Tibial nerve (tissue), 4 donors: ENCODE results near the gene CGREF1. TPM values are rescaled to one million over a fixed set of nuclear protein-coding genes. Genes with fewer than 3 reads are reported as not detected.

ENCODE experiments used
- DNase-seq, 2 donors: peaks; one replicate each; pipeline ENCODE4 v3.0.0-alpha.2; 2019; ENCODE audit warnings: low spot score in 2 of 2
- H3K27ac ChIP-seq, 4 donors: fragments of 200-600 bp; sonication (generic) in 3 of 4; one replicate each; pipeline ENCODE4 v1.5.1; 2017 to 2019; ENCODE audit warnings: mild to moderate bottlenecking in 1 of 4
- H3K27me3 ChIP-seq, 2 donors: fragments of 200-600 bp; sonication (generic) in 1 of 2; one replicate each; pipeline versions ENCODE4 v1.5.1 to v1.6.0; 2017 to 2019
- H3K36me3 ChIP-seq, 3 donors: fragments of 200-600 bp; sonication (generic); one replicate each; pipeline ENCODE4 v1.5.1; 2018 to 2019
- H3K4me1 ChIP-seq, 4 donors: fragments of 200-600 bp; sonication (generic) in 3 of 4; one replicate each; pipeline ENCODE4 v1.5.1; 2017 to 2019
- H3K4me3 ChIP-seq, 4 donors: fragments of 200-600 bp; sonication (generic) in 3 of 4; one replicate each; pipeline ENCODE4 v1.5.1; 2017 to 2019; ENCODE audit warnings: mild to moderate bottlenecking in 1 of 4, moderate library complexity in 1 of 4
- H3K9me3 ChIP-seq, 4 donors: fragments of 200-600 bp; sonication (generic) in 3 of 4; one replicate each; pipeline ENCODE4 v1.5.1; 2017 to 2019
- CTCF ChIP-seq, 5 experiments: fragments of 200-600 bp in 3 of 5; fragments of 450-650 bp in 2 of 5; sonication (generic) in 3 of 5; IDR thresholded peaks; one replicate each; pipeline ENCODE4 v1.5.1; 2016 to 2019; ENCODE audit warnings: antibody characterized with exemption in 5 of 5, mild to moderate bottlenecking in 3 of 5, moderate library complexity in 2 of 5
- EP300 ChIP-seq, 2 donors: sonication (generic); formaldehyde crosslinking; IDR thresholded peaks; one replicate each; pipeline ENCODE4 v1.6.1; 2017; ENCODE audit warnings: antibody characterized with exemption in 2 of 2, mild to moderate bottlenecking in 1 of 2
- POLR2A ChIP-seq, 2 donors: fragments of 450-650 bp; IDR thresholded peaks; one replicate each; pipeline ENCODE4 v1.6.1; 2017; ENCODE audit warnings: antibody characterized with exemption in 2 of 2, mild to moderate bottlenecking in 2 of 2, moderate library complexity in 2 of 2
- WGBS, 2 donors: methylation state at CpG; one replicate each; pipeline ENCODE4 v1.1.5; 2018; 5-methylcytosine and 5-hydroxymethylcytosine counted together
- total RNA-seq, 4 donors: library from RNA; depleted of rRNA; stranded (reverse); fragments of >200 nt; gene quantifications; one replicate each; pipeline ENCODE4 v1.1.0, GENCODE V29; 2016

CGREF1 gene
- total RNA-seq, 4 donors from 2014 or later: 2.8 to 15.9 (median 8.4) TPM

GRCh38 chr2:27133905-27134780 lies 15.2 kb upstream of the CGREF1 start, which contains the start of gene PREB:
Gene PREB, minus strand, starts transcription at chr2:27134636. Its CDS starts 215 bp downstream, at chr2:27134421.
- Histone ChIP-seq H3K27me3 (no peaks in the 10 kb centered on the region), H3K27ac (peak within 1 kb of the TSS; percentile 39 to 96 (median 89)), H3K4me3 (peak within 1 kb of the TSS; percentile 70 to 100 (median 95)), H3K36me3 (peaks cover 0 to 36% (median 9%) of the 10 kb centered on the region in 3 donors), H3K9me3 (no peaks in the 10 kb centered on the region), H3K4me1 (peaks cover 0 to 20% (median 12%) of the 10 kb centered on the region in 4 donors)
- TF ChIP-seq EP300 (IDR thresholded peaks at IDR 0.05) (peak; percentile 92 to 94), POLR2A (IDR thresholded peaks at IDR 0.05) (peak; percentile 84 to 86), CTCF (IDR thresholded peaks at IDR 0.05) (peak in 2 of 5 experiments; percentile 12 to 32)
- WGBS, 2 donors: 0 to 1% methylated on average over 31 to 56 of the region's 86 CpGs
- peak; percentile 85 to 91 for DNase-seq

GRCh38 chr2:27133195-27133875 lies 14.4 kb upstream of the CGREF1 start:
- Histone ChIP-seq H3K27ac (peak overlapping the region in 3 of 4 donors; percentile 49 to 96 (median 86)), H3K4me3 (peak overlapping the region; percentile 70 to 100 (median 95)), H3K9me3 (no peaks in the 10 kb centered on the region), H3K27me3 (no peaks in the 10 kb centered on the region), H3K36me3 (peaks cover 0 to 39% (median 9%) of the 10 kb centered on the region in 3 donors), H3K4me1 (peaks cover 0 to 20% (median 12%) of the 10 kb centered on the region in 4 donors)
- DNase-seq: no peak
- WGBS, 2 donors: 41 to 46% methylated on average over 14 of the region's 14 CpGs
- TF ChIP-seq EP300 (IDR thresholded peaks at IDR 0.05): no peak
- no peak for TF ChIP-seq CTCF (IDR thresholded peaks at IDR 0.05)
- no peak for TF ChIP-seq POLR2A (IDR thresholded peaks at IDR 0.05)

- Histone ChIP-seq H3K27me3 (no peaks in the 10 kb centered on the region), H3K4me3 (no peak overlapping the region), H3K36me3 (peaks cover 0 to 39% (median 9%) of the 10 kb centered on the region in 3 donors), H3K27ac (no peak overlapping the region), H3K9me3 (no peaks in the 10 kb centered on the region), H3K4me1 (peaks cover 0 to 20% (median 12%) of the 10 kb centered on the region in 4 donors)
- no peak for DNase-seq
- TF ChIP-seq EP300 (IDR thresholded peaks at IDR 0.05) (no peak), CTCF (IDR thresholded peaks at IDR 0.05) (no peak), POLR2A (IDR thresholded peaks at IDR 0.05) (no peak)
- 83 to 87% methylated on average over 11 of the region's 11 CpGs for WGBS, 2 donors
These were observed 12.5 kb upstream of the CGREF1 start for GRCh38 chr2:27131429-27131828.

DNA sequence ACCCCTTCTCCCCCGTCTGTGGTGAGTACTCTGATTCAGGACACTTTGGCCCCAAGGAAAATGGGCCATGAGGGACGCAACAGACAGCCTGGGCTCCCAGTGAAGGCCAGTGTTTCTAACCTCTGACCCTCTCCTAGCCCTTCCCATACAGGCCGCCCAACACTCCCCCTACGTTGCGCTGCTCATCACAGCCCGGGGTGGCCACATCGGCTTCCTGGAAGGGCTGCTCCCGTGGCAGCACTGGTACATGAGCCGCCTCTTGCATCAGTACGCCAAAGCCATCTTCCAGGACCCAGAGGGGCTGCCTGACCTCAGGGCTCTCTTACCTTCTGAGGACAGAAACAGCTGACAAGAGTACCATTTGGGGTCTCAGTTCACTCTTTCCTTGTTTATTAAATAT lies 11.5 kb upstream of the CGREF1 start:
- H3K36me3 ChIP-seq: peaks cover 0 to 39% (median 9%) of the 10 kb centered on the region in 3 donors
- no peak overlapping the region for H3K27ac ChIP-seq
- H3K27me3 ChIP-seq: no peaks in the 10 kb centered on the region
- DNase-seq: no peak
- WGBS, 2 donors: 81% methylated on average over 10 of the region's 10 CpGs
- TF ChIP-seq POLR2A (IDR thresholded peaks at IDR 0.05) (no peak), CTCF (IDR thresholded peaks at IDR 0.05) (no peak), EP300 (IDR thresholded peaks at IDR 0.05) (no peak)
- no peaks in the 10 kb centered on the region for H3K9me3 ChIP-seq
- H3K4me1 ChIP-seq: peaks cover 0 to 20% (median 12%) of the 10 kb centered on the region in 4 donors
- no peak overlapping the region for H3K4me3 ChIP-seq
